Ishikawa (cell line): ENCODE data around the gene WDR48.

Experiments used
- CEBPB ChIP-seq: IDR thresholded peaks from 2 replicates; pipeline ENCODE4 v1.6.1; 2012
- CREB1 ChIP-seq: IDR thresholded peaks from 2 replicates; pipeline ENCODE4 v1.6.1; 2012; ENCODE audit warnings: low read depth
- EGR1 ChIP-seq: IDR thresholded peaks from 2 replicates; pipeline ENCODE4 v1.6.1; 2012
- EP300 ChIP-seq: IDR thresholded peaks from 2 replicates; pipeline ENCODE4 v1.6.1; 2012; ENCODE audit warnings: borderline replicate concordance
- FOXM1 ChIP-seq: IDR thresholded peaks from 2 replicates; pipeline ENCODE4 v1.6.1; 2012; ENCODE audit warnings: low read depth, borderline replicate concordance
- MAX ChIP-seq: IDR thresholded peaks from 2 replicates; pipeline ENCODE4 v1.6.1; 2012
- NFIC ChIP-seq: IDR thresholded peaks from 2 replicates; pipeline ENCODE4 v1.6.1; 2012
- RAD21 ChIP-seq: IDR thresholded peaks from 2 replicates; pipeline ENCODE4 v1.6.1; 2012; ENCODE audit warnings: low read depth
- TAF1 ChIP-seq: IDR thresholded peaks from 2 replicates; pipeline ENCODE4 v1.6.1; 2012; ENCODE audit warnings: low read depth, mild to moderate bottlenecking
- TCF12 ChIP-seq: IDR thresholded peaks from 2 replicates; pipeline ENCODE4 v1.6.1; 2012; ENCODE audit warnings: low read depth
- TEAD4 ChIP-seq: IDR thresholded peaks from 2 replicates; pipeline ENCODE4 v1.6.1; 2012
- USF1 ChIP-seq: IDR thresholded peaks from 2 replicates; pipeline ENCODE4 v1.6.1; 2012
- YY1 ChIP-seq: IDR thresholded peaks from 2 replicates; pipeline ENCODE4 v1.6.1; 2012; ENCODE audit warnings: low read depth
- ZBTB7A ChIP-seq: IDR thresholded peaks from 2 replicates; pipeline ENCODE4 v1.6.1; 2012; ENCODE audit warnings: low read depth
- TF ChIP-seq, protein P1 (sequence below): IDR thresholded peaks from 2 replicates; pipeline ENCODE4 v1.6.1; 2012; ENCODE audit warnings: low read depth, mild to moderate bottlenecking

WDR48 gene

DNA sequence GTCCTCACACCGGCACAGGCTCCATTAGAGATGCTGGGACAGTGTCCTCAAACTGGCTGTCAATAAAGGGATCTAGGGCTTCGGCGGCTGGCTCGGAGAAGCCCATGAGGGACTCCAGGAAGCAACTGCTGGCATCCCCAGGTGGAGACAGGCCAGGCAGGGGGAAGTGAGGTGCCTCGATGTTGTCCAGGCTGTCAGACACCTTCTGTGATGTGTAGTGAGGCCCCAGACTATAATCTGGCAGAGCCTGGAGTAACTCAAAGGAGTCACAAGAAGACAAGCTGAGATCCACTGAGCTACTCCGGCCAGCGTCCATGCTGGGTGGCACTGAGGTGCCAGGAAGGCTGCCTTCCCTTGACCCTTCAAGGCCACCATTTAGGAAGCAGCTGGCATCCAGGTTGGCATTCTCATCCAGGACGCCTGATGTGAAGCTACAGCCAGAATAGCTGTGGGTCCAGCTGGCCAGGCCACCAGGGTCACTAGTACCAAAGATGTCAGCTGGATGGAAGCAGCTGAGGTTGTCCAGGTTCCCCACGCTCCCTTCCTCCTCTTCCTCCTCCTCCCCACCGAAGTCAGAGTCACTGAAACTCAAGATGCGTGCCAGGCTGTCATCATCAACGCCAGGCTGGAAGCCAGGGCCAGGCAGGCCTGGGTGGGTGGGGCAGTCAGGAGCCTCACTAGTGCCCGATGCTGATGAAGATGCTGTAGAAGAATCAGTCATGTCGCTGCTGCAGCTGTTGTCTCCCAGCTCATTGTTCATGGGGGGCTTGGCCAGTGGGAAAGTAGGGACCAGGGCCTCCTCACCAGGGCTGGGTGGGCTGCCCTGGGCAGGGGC is 91.5 kb downstream of the WDR48 start:
- TF ChIP-seq EGR1 (no peak), TCF12 (no peak), YY1 (no peak), CREB1 (no peak), NFIC (no peak), CEBPB (no peak), MAX (no peak), TEAD4 (no peak), EP300 (no peak), USF1 (no peak), RAD21 (no peak), ZBTB7A (no peak), TAF1 (no peak), FOXM1 (no peak)
- TF ChIP-seq, protein P1, sequence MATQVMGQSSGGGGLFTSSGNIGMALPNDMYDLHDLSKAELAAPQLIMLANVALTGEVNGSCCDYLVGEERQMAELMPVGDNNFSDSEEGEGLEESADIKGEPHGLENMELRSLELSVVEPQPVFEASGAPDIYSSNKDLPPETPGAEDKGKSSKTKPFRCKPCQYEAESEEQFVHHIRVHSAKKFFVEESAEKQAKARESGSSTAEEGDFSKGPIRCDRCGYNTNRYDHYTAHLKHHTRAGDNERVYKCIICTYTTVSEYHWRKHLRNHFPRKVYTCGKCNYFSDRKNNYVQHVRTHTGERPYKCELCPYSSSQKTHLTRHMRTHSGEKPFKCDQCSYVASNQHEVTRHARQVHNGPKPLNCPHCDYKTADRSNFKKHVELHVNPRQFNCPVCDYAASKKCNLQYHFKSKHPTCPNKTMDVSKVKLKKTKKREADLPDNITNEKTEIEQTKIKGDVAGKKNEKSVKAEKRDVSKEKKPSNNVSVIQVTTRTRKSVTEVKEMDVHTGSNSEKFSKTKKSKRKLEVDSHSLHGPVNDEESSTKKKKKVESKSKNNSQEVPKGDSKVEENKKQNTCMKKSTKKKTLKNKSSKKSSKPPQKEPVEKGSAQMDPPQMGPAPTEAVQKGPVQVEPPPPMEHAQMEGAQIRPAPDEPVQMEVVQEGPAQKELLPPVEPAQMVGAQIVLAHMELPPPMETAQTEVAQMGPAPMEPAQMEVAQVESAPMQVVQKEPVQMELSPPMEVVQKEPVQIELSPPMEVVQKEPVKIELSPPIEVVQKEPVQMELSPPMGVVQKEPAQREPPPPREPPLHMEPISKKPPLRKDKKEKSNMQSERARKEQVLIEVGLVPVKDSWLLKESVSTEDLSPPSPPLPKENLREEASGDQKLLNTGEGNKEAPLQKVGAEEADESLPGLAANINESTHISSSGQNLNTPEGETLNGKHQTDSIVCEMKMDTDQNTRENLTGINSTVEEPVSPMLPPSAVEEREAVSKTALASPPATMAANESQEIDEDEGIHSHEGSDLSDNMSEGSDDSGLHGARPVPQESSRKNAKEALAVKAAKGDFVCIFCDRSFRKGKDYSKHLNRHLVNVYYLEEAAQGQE: no peak

GRCh38 chr3:39144095-39144747 is 92.4 kb downstream of the WDR48 start:
- TF ChIP-seq TEAD4: no peak
- TF ChIP-seq EP300: no peak
- TF ChIP-seq CEBPB: no peak
- TF ChIP-seq TAF1: no peak
- TF ChIP-seq CREB1: no peak
- no peak for TF ChIP-seq MAX
- no peak for TF ChIP-seq NFIC
- TF ChIP-seq, protein P1: no peak
- TF ChIP-seq YY1: no peak
- no peak for TF ChIP-seq TCF12
- TF ChIP-seq ZBTB7A: no peak
- TF ChIP-seq USF1: no peak
- no peak for TF ChIP-seq RAD21
- no peak for TF ChIP-seq FOXM1
- TF ChIP-seq EGR1: no peak

GRCh38 chr3:39144748-39145380 is 93.0 kb downstream of the WDR48 start:
- TF ChIP-seq YY1: no peak
- TF ChIP-seq CEBPB: no peak
- no peak for TF ChIP-seq MAX
- no peak for TF ChIP-seq TAF1

- TF ChIP-seq CREB1: no peak
- no peak for TF ChIP-seq TEAD4
- no peak for TF ChIP-seq ZBTB7A
- TF ChIP-seq TAF1: no peak
- no peak for TF ChIP-seq TCF12
- TF ChIP-seq FOXM1: no peak
- TF ChIP-seq EP300: no peak
- TF ChIP-seq CEBPB: no peak
- TF ChIP-seq USF1: no peak
- no peak for TF ChIP-seq YY1
- TF ChIP-seq RAD21: no peak
- TF ChIP-seq, protein P1: no peak
- no peak for TF ChIP-seq EGR1
- TF ChIP-seq MAX: no peak
- TF ChIP-seq NFIC: no peak
Measured at GRCh38 chr3:39146083-39146501, 94.3 kb downstream of the WDR48 start.
